ENCODE results near the gene NME7.

Gene NME7

DNA sequence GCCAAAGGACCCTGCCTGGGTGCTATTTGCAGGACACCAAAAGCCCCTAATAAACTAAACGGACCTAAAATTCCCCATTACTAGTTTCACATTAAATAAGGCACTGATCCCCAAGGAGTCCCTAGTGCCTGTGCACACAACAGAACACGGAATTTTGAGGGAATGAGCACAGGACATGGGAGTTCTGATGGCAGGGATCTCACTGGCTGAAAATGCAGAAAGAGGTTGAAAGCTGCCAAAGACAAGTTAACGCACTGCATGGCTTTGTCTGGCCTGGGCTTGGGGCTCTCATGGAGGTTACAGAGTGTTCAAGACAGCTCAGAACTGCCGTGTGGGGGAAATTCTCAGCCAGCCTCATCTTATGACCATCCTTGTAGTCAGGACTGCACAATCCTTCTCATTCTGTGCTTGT lies 276.7 kb downstream of the NME7 start:
- Mint-ChIP-seq H3K27me3 (peaks cover 2% of the 10 kb centered on the region), H3K27ac (no peak overlapping the region), H3K9me3 (no peaks in the 10 kb centered on the region), H3K4me3 (no peak overlapping the region), H3K4me1 (ENCODE audit: low read depth) (peaks cover 12% of the 10 kb centered on the region), H3K36me3 (ENCODE audit: low read depth) (no peaks in the 10 kb centered on the region)
- no peak for DNase-seq

DNA sequence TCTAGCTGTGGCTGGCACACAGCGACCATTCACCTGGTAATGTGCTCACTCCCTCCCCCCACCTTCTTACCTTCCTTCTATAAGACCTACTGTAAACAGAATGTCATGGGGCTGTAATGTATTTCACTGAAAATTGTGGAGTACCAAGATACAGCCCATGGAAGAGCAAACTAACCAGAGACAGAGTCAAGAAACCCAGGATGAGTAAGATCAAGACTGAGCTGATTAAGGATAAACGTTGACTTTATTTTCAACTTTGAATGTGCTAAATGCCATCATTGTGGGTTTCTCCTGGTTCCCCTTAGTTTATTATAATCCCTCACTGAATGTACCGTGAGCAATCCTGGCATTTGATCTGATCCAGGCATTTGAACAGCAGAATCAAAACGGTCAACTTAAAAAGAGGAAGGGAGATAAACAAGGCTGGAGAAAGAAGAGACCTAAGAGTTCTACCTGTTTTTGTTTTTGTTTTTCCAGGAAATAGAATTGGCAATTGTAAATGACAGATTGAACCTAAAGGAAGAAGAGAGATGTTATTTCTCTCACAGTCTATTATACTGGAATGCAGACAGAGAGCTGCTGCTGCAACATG lies 277.2 kb downstream of the NME7 start:
- no peak for DNase-seq
- Mint-ChIP-seq H3K36me3 (ENCODE audit: low read depth) (no peaks in the 10 kb centered on the region), H3K9me3 (no peaks in the 10 kb centered on the region), H3K27me3 (peaks cover 2% of the 10 kb centered on the region), H3K27ac (no peak overlapping the region), H3K4me3 (no peak overlapping the region), H3K4me1 (ENCODE audit: low read depth) (peaks cover 12% of the 10 kb centered on the region)

DNA sequence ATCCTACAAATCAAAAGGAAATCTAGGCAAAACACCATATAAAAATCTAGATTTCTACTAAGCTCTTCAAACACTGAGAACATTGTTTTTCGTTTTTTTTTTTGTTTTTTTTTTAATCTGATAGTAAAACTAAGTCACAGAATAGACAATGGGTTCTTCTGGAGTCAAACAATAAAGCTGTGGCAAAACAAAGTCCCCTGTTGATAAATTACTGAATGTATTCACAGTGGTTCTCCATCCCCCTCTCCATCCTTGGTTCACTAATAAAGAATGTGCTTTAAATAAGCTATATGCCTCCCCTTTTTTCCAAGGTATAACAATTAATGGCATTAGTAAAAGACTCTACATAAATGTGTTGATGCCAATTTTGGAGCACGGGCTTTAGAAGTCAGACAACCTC lies 277.8 kb downstream of the NME7 start:
- no peak for DNase-seq
- H3K4me3 Mint-ChIP-seq = no peak overlapping the region
- peaks cover 12% of the 10 kb centered on the region for H3K4me1 Mint-ChIP-seq (ENCODE audit: low read depth)
- H3K36me3 Mint-ChIP-seq (ENCODE audit: low read depth) = no peaks in the 10 kb centered on the region
- no peaks in the 10 kb centered on the region for H3K9me3 Mint-ChIP-seq
- peaks cover 2% of the 10 kb centered on the region for H3K27me3 Mint-ChIP-seq
- no peak overlapping the region for H3K27ac Mint-ChIP-seq

DNA sequence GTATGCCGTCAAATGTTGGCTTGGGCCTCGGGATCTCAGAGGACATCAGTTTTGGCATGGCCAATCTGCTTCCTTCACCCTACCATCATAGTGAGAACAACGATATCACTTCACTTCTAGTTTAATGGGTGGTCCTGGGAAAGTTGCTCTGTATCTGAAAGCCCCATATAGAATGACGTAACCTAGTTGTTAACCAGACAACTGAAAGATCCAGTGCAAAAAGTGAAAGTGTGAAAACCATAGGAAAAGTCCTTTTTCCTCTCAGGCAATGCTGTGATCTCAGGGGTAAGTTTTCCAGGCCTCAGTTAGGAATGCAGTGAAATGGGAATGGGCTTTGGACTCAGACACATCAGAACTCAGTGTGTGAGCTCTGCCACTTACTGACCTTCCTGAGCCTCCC lies 279.7 kb downstream of the NME7 start:
- Mint-ChIP-seq H3K4me3 (no peak overlapping the region), H3K9me3 (no peaks in the 10 kb centered on the region), H3K27me3 (no peaks in the 10 kb centered on the region), H3K36me3 (ENCODE audit: low read depth) (no peaks in the 10 kb centered on the region), H3K4me1 (ENCODE audit: low read depth) (peaks cover 12% of the 10 kb centered on the region), H3K27ac (no peak overlapping the region)
- DNase-seq = no peak

DNA sequence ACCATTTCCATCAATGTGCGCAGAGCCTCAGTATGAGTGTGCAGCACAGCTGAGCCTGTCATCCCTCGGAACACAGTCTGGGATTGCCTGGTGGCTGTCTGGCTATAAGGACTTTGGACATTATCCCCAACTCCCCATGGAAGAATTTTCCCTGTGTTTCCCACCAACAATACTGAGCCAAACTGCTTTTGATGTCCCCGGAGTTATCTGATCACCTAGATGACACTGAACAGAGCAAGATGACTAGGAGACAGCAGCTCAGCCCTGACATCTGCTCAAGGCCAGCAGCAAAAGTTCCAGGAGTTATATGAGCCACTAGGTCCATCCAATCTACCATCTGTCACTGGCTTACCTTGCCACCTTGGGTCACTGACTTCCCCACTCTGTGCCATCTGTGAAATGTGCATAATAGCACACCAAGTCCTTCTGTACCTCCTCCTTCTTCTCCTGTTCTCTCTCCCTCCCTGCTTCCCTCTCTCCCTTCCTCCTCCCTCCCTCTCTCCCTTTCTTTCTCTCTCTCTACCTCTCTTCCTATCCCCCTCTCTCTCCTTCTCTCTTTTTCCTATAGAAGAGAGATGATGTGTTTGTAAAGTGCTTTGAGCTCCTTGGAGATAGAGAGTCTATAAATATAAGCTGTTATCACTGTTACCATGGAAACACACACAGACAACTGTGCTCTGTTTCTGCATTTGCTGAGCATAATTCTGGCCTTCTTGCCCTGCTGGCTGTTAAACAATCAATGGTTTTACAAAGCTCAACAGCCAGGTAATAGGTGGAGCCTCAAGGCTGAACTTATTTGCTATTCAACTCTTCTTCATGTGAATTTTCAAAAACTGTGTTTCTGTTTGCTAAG lies 280.8 kb downstream of the NME7 start:
- no peak overlapping the region for H3K27ac Mint-ChIP-seq
- no peak overlapping the region for H3K4me3 Mint-ChIP-seq
- peaks cover 12% of the 10 kb centered on the region for H3K4me1 Mint-ChIP-seq (ENCODE audit: low read depth)
- no peaks in the 10 kb centered on the region for H3K9me3 Mint-ChIP-seq
- no peaks in the 10 kb centered on the region for H3K36me3 Mint-ChIP-seq (ENCODE audit: low read depth)
- H3K27me3 Mint-ChIP-seq = no peaks in the 10 kb centered on the region
- no peak for DNase-seq

DNA sequence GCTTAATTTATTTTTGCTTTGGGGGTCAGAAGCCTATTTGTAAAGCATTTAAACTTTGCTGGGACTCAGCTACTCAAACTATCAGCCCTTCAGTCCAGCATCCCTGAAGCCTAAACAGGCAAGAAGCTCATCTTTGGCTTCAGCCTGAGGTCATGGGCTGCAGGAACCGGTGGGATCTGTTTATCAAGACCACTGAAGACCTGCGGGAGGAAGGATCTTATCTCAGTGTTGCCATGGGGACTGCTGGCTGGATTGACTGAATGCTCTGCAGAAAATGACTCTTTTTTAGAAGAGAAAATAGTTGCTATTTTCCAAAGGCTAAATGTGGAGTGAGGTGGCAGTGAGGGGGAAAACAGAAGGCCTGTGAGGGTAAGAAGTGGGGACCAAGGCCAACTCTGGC lies 281.7 kb downstream of the NME7 start:
- Mint-ChIP-seq H3K4me3 (no peak overlapping the region), H3K36me3 (ENCODE audit: low read depth) (no peaks in the 10 kb centered on the region), H3K27me3 (no peaks in the 10 kb centered on the region), H3K9me3 (no peaks in the 10 kb centered on the region), H3K27ac (no peak overlapping the region), H3K4me1 (ENCODE audit: low read depth) (peaks cover 12% of the 10 kb centered on the region)
- DNase-seq = no peak

Measured in activated T-cell treated with anti-CD3 and anti-CD28 coated beads, Interleukin-2, amount 50 U/mL, for 24 hours (primary cell).